ENCODE measurements around the gene FASTKD3. TPM values are rescaled to one million over a fixed set of nuclear protein-coding genes. Genes with fewer than 3 reads are reported as not detected.

Gene FASTKD3
- total and polyA plus RNA-seq, 2 donors (not counting 1 experiment from before 2014, with no cell fraction given): 6.6 to 10.0 TPM

DNA sequence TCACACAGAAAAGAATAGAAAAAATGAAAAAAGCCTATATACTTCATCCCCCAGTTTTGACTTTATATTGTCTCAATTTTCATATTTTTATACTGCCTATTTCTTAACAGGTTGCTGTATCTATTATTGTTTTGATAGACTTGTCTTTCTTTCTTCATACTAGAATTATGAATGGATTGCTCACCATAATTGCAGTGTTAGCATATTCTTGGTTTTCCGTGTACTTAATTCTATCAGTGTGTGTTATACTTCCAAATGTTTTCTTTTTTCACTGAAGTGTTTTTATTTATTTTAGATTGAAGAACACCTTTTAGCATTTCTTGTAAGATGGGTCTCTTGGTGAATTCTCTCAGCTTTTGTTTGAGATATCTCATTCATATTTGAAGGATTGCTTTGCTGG, 38.8 kb upstream of the FASTKD3 start:
- TF ChIP-seq, protein P1, sequence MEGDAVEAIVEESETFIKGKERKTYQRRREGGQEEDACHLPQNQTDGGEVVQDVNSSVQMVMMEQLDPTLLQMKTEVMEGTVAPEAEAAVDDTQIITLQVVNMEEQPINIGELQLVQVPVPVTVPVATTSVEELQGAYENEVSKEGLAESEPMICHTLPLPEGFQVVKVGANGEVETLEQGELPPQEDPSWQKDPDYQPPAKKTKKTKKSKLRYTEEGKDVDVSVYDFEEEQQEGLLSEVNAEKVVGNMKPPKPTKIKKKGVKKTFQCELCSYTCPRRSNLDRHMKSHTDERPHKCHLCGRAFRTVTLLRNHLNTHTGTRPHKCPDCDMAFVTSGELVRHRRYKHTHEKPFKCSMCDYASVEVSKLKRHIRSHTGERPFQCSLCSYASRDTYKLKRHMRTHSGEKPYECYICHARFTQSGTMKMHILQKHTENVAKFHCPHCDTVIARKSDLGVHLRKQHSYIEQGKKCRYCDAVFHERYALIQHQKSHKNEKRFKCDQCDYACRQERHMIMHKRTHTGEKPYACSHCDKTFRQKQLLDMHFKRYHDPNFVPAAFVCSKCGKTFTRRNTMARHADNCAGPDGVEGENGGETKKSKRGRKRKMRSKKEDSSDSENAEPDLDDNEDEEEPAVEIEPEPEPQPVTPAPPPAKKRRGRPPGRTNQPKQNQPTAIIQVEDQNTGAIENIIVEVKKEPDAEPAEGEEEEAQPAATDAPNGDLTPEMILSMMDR (IDR thresholded peaks at IDR 0.05): no peak
- TF ChIP-seq EZH2 (IDR thresholded peaks at IDR 0.05; ENCODE audit: borderline replicate concordance, insufficient read depth, low read depth, low read length, poor library complexity, severe bottlenecking): no peak
- H3K4me1 Mint-ChIP-seq: no peaks in the 10 kb centered on the region

DNA sequence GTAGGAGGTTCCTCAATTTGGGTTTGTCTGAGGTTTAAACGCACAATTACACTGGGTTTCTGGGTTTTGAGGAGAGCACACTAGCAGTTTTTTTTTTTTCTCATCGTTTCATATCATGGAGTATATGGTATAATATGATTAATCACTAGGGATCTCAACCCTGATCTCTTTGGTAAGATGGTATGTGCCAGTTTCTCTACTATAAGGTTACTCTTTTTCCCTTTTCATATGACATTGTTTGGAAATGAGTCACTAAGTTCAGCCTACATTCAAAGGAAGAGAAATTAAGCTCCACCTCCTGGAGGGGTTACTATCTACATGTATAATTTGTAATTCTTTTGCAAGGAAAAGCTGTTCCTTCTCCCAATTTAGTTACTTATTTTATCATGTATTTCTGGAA, 35.3 kb upstream of the FASTKD3 start:
- H3K4me2 ChIP-seq (replicated peaks; ENCODE audit: low read depth, low read length, poor library complexity, severe bottlenecking): no peak overlapping the region
- no peak overlapping the region for H2AFZ ChIP-seq (ENCODE audit: insufficient read depth, low read depth, low read length, poor library complexity, severe bottlenecking)
- ChIA-PET POLR2A (no interaction called here), CTCF (no interaction called here)
- no peaks in the 10 kb centered on the region for H3K4me1 ChIP-seq (ENCODE audit: control insufficient read depth in 2 of 2, insufficient read depth in 2 of 2, low read length in 2 of 2)
- no peak for ATAC-seq (ENCODE audit: low read depth)
- no peak for TF ChIP-seq EZH2 (IDR thresholded peaks at IDR 0.05; ENCODE audit: borderline replicate concordance, insufficient read depth, low read depth, low read length, poor library complexity, severe bottlenecking)
- TF ChIP-seq, protein P1 (IDR thresholded peaks at IDR 0.05): no peak
- no peak overlapping the region for H3K27ac ChIP-seq (ENCODE audit: low read length in 2 of 2)
- no peaks in the 10 kb centered on the region for H3K79me2 ChIP-seq (ENCODE audit: control insufficient read depth, insufficient read depth, low read length)
- no peaks in the 10 kb centered on the region for H3K27me3 ChIP-seq (replicated peaks in 1 of 4; ENCODE audit: control extremely low read depth in 1 of 4, control insufficient read depth in 3 of 4, insufficient read depth in 4 of 4, low read length in 3 of 4)
- H3K4me3 ChIP-seq (ENCODE audit: control extremely low read depth in 1 of 5, extremely low read depth in 1 of 5, insufficient read depth in 1 of 5, low read depth in 2 of 5, low read length in 4 of 5): no peak overlapping the region
- DNase-seq: no peak
- WGBS (ENCODE audit: insufficient coverage): no CpG with 5 or more reads among the region's 2 CpGs
- no peaks in the 10 kb centered on the region for H3K4me1 Mint-ChIP-seq
- intact Hi-C loops (cut with micrococcal nuclease): no loop called here
- peaks cover 6% of the 10 kb centered on the region for H3K9me3 Mint-ChIP-seq (ENCODE audit: insufficient read depth)
- H3K36me3 ChIP-seq (replicated peaks in 1 of 2; ENCODE audit: control extremely low read depth in 1 of 2, control insufficient read depth in 1 of 2, extremely low read depth in 1 of 2, insufficient read depth in 2 of 2, low read length in 1 of 2): peaks cover under 1 to 33% of the 10 kb centered on the region in 2 experiments
- peaks cover 0 to 17% (median 1%) of the 10 kb centered on the region in 3 donors for H3K9me3 ChIP-seq (ENCODE audit: control extremely low read depth in 1 of 3, control insufficient read depth in 2 of 3, insufficient read depth in 1 of 3, low read length in 2 of 3)
- no peak overlapping the region for H3K4me3 Mint-ChIP-seq
- no peak overlapping the region for H3K9ac ChIP-seq (ENCODE audit: low read length)
- no peak overlapping the region for H3K27ac Mint-ChIP-seq
- no peaks in the 10 kb centered on the region for H4K20me1 ChIP-seq (ENCODE audit: control insufficient read depth, insufficient read depth, low read length, poor library complexity, severe bottlenecking)
- H3K27me3 Mint-ChIP-seq: no peaks in the 10 kb centered on the region

More for the DNA sequence above, 38.8 kb upstream of the FASTKD3 start:
- intact Hi-C loops (cut with micrococcal nuclease): no loop called here
- H4K20me1 ChIP-seq (ENCODE audit: control insufficient read depth, insufficient read depth, low read length, poor library complexity, severe bottlenecking): no peaks in the 10 kb centered on the region
- no CpG with 5 or more reads among the region's 1 CpG for WGBS (ENCODE audit: insufficient coverage)
- H3K4me1 ChIP-seq (ENCODE audit: control insufficient read depth in 2 of 2, insufficient read depth in 2 of 2, low read length in 2 of 2): no peaks in the 10 kb centered on the region
- no peak overlapping the region for H3K27ac ChIP-seq (ENCODE audit: low read length in 2 of 2)
- no peak for ATAC-seq (ENCODE audit: low read depth)
- no peak overlapping the region for H3K9ac ChIP-seq (ENCODE audit: low read length)
- ChIA-PET POLR2A (no interaction called here), CTCF (no interaction called here)
- H3K79me2 ChIP-seq (ENCODE audit: control insufficient read depth, insufficient read depth, low read length): no peaks in the 10 kb centered on the region
- no peak overlapping the region for H3K4me3 ChIP-seq (ENCODE audit: control extremely low read depth in 1 of 5, extremely low read depth in 1 of 5, insufficient read depth in 1 of 5, low read depth in 2 of 5, low read length in 4 of 5)
- Mint-ChIP-seq H3K27me3 (no peaks in the 10 kb centered on the region), H3K4me3 (no peak overlapping the region), H3K27ac (no peak overlapping the region), H3K9me3 (ENCODE audit: insufficient read depth) (peaks cover 10% of the 10 kb centered on the region)
- H3K36me3 ChIP-seq (replicated peaks in 1 of 2; ENCODE audit: control extremely low read depth in 1 of 2, control insufficient read depth in 1 of 2, extremely low read depth in 1 of 2, insufficient read depth in 2 of 2, low read length in 1 of 2): peaks cover 2 to 13% of the 10 kb centered on the region in 2 experiments
- H3K4me2 ChIP-seq (replicated peaks; ENCODE audit: low read depth, low read length, poor library complexity, severe bottlenecking): no peak overlapping the region
- peaks cover 3 to 34% (median 8%) of the 10 kb centered on the region in 3 donors for H3K9me3 ChIP-seq (ENCODE audit: control extremely low read depth in 1 of 3, control insufficient read depth in 2 of 3, insufficient read depth in 1 of 3, low read length in 2 of 3)
- H3K27me3 ChIP-seq (replicated peaks in 1 of 4; ENCODE audit: control extremely low read depth in 1 of 4, control insufficient read depth in 3 of 4, insufficient read depth in 4 of 4, low read length in 3 of 4): no peaks in the 10 kb centered on the region
- DNase-seq: no peak
- H2AFZ ChIP-seq (ENCODE audit: insufficient read depth, low read depth, low read length, poor library complexity, severe bottlenecking): no peak overlapping the region
